NT2/D1 (cell line): Measurements from ENCODE around the gene HASPIN.

ENCODE experiments used
- DNase-seq: peaks from one replicate; pipeline ENCODE4 v3.0.0-alpha.2; 2011; ENCODE audit warnings: low read depth, low spot score
- H3K27me3 ChIP-seq: 2 replicates; pipeline ENCODE4 v1.6.0; 2011; ENCODE audit warnings: mild to moderate bottlenecking; ENCODE audit not compliant: insufficient read length, insufficient read depth
- H3K36me3 ChIP-seq: 2 replicates; pipeline ENCODE4 v1.6.1; 2011; ENCODE audit warnings: mild to moderate bottlenecking, low read length, mixed read lengths; ENCODE audit not compliant: insufficient read depth, insufficient read length
- H3K4me1 ChIP-seq: 2 replicates; pipeline ENCODE4 v1.5.1; 2011; ENCODE audit not compliant: insufficient read depth, insufficient read length
- H3K4me3 ChIP-seq: 2 replicates; pipeline ENCODE4 v1.5.1; 2011; ENCODE audit warnings: low read depth; ENCODE audit not compliant: insufficient read length
- H3K9ac ChIP-seq: 2 replicates; pipeline ENCODE4 v1.6.0; 2011; ENCODE audit warnings: low read depth; ENCODE audit not compliant: insufficient read length
- H3K9me3 ChIP-seq: 2 replicates; pipeline ENCODE4 v1.5.1; 2011; ENCODE audit warnings: mild to moderate bottlenecking, low read length; ENCODE audit not compliant: insufficient read depth
- SUZ12 ChIP-seq: IDR thresholded peaks from 2 replicates; pipeline ENCODE4 v1.6.1; 2011; ENCODE audit not compliant: insufficient read length, insufficient read depth; ENCODE audit errors: extremely low read depth
- YY1 ChIP-seq: IDR thresholded peaks from 2 replicates; pipeline ENCODE4 v1.6.1; 2011; ENCODE audit not compliant: insufficient read length, insufficient read depth
- ZNF274 ChIP-seq: IDR thresholded peaks from 2 replicates; pipeline ENCODE4 v1.6.1; 2011; ENCODE audit warnings: mild to moderate bottlenecking, low read depth, low read length

HASPIN gene

GRCh38 chr17:3766779-3767178, 43.1 kb downstream of the HASPIN start:
- Histone ChIP-seq H3K4me3 (no peak overlapping the region), H3K9me3 (no peaks in the 10 kb centered on the region), H3K27me3 (no peaks in the 10 kb centered on the region), H3K9ac (no peak overlapping the region), H3K4me1 (peaks cover 9% of the 10 kb centered on the region), H3K36me3 (no peaks in the 10 kb centered on the region)
- DNase-seq = no peak
- no peak for TF ChIP-seq YY1
- TF ChIP-seq SUZ12 = no peak
- TF ChIP-seq ZNF274 = no peak

- no peak overlapping the region for H3K4me3 ChIP-seq
- no peak for DNase-seq
- no peaks in the 10 kb centered on the region for H3K27me3 ChIP-seq
- peaks cover 9% of the 10 kb centered on the region for H3K4me1 ChIP-seq
- no peaks in the 10 kb centered on the region for H3K9me3 ChIP-seq
- H3K36me3 ChIP-seq = no peaks in the 10 kb centered on the region
- H3K9ac ChIP-seq = no peak overlapping the region
- TF ChIP-seq SUZ12 (no peak), YY1 (no peak), ZNF274 (no peak)
These were observed 44.6 kb downstream of the HASPIN start for GRCh38 chr17:3768341-3768740.

- DNase-seq = no peak
- Histone ChIP-seq H3K36me3 (no peaks in the 10 kb centered on the region), H3K9ac (no peak overlapping the region), H3K4me1 (peaks cover 9% of the 10 kb centered on the region), H3K4me3 (no peak overlapping the region), H3K27me3 (no peaks in the 10 kb centered on the region), H3K9me3 (no peaks in the 10 kb centered on the region)
- no peak for TF ChIP-seq YY1
- no peak for TF ChIP-seq SUZ12
- no peak for TF ChIP-seq ZNF274
These were observed 45.1 kb downstream of the HASPIN start for GRCh38 chr17:3768769-3769168.

GRCh38 chr17:3770466-3770865, 46.8 kb downstream of the HASPIN start:
- Histone ChIP-seq H3K4me1 (peaks cover 11% of the 10 kb centered on the region), H3K4me3 (no peak overlapping the region), H3K27me3 (no peaks in the 10 kb centered on the region), H3K9me3 (no peaks in the 10 kb centered on the region), H3K36me3 (no peaks in the 10 kb centered on the region), H3K9ac (no peak overlapping the region)
- DNase-seq = no peak
- TF ChIP-seq ZNF274 = no peak
- TF ChIP-seq SUZ12 = no peak
- no peak for TF ChIP-seq YY1

GRCh38 chr17:3771140-3771539, 47.4 kb downstream of the HASPIN start:
- no peak overlapping the region for H3K4me3 ChIP-seq
- no peak for DNase-seq
- no peaks in the 10 kb centered on the region for H3K36me3 ChIP-seq
- H3K4me1 ChIP-seq = peaks cover 11% of the 10 kb centered on the region
- no peaks in the 10 kb centered on the region for H3K27me3 ChIP-seq
- no peak for TF ChIP-seq YY1
- TF ChIP-seq SUZ12 = no peak
- no peak for TF ChIP-seq ZNF274
- no peaks in the 10 kb centered on the region for H3K9me3 ChIP-seq
- no peak overlapping the region for H3K9ac ChIP-seq

- TF ChIP-seq ZNF274 (no peak), SUZ12 (no peak), YY1 (no peak)
- DNase-seq = no peak
- Histone ChIP-seq H3K27me3 (no peaks in the 10 kb centered on the region), H3K4me1 (peaks cover 13% of the 10 kb centered on the region), H3K9ac (no peak overlapping the region), H3K36me3 (no peaks in the 10 kb centered on the region), H3K9me3 (no peaks in the 10 kb centered on the region), H3K4me3 (no peak overlapping the region)
These were observed 49.1 kb downstream of the HASPIN start for GRCh38 chr17:3772764-3773163.

GRCh38 chr17:3773511-3773910, 49.8 kb downstream of the HASPIN start:
- no peak for DNase-seq
- no peaks in the 10 kb centered on the region for H3K27me3 ChIP-seq

More at GRCh38 chr17:3773511-3773910, 49.8 kb downstream of the HASPIN start:
- H3K4me1 ChIP-seq = peaks cover 11% of the 10 kb centered on the region
- H3K4me3 ChIP-seq = no peak overlapping the region
- H3K36me3 ChIP-seq = no peaks in the 10 kb centered on the region
- no peaks in the 10 kb centered on the region for H3K9me3 ChIP-seq
- no peak overlapping the region for H3K9ac ChIP-seq
- no peak for TF ChIP-seq ZNF274
- TF ChIP-seq YY1 = no peak
- no peak for TF ChIP-seq SUZ12
